ENCODE results near the gene UQCR10.
"Not testable (repeated sequence)": the region's sequence is repeated elsewhere in the genome, so short reads cannot be mapped to it uniquely, and the experiment has no call there.

UQCR10 gene

GRCh38 chr22:29748248-29748893 lies 18.8 kb upstream of the UQCR10 start:
- no peak for DNase-seq
- TF ChIP-seq CTCF (IDR thresholded peaks at IDR 0.05; ENCODE audit: low read depth, low read length): no peak
- H3K36me3 ChIP-seq: 0 out of 2 replicates have a peak, but pooled peaks cover 6% of the 10 kb centered on the region

GRCh38 chr22:29750029-29750428 lies 17.1 kb upstream of the UQCR10 start:
- 0 out of 2 replicates have a peak, but pooled peaks cover 6% of the 10 kb centered on the region for H3K36me3 ChIP-seq
- no peak for TF ChIP-seq CTCF (IDR thresholded peaks at IDR 0.05; ENCODE audit: low read depth, low read length)

More at GRCh38 chr22:29748248-29748893, 18.8 kb upstream of the UQCR10 start:
- Histone ChIP-seq H3K4me3 (ENCODE audit: low read depth, low read length) (no peak overlapping the region), H3K27ac (peak overlapping the region; percentile 44), H3K27me3 (ENCODE audit: insufficient read depth, low read depth, severe bottlenecking) (no peaks in the 10 kb centered on the region), H3K9me3 (ENCODE audit: severe bottlenecking) (no peaks in the 10 kb centered on the region)

GRCh38 chr22:29750559-29751538 lies 16.3 kb upstream of the UQCR10 start:
- DNase-seq: no peak
- H3K36me3 ChIP-seq: 0 out of 2 replicates have a peak, but pooled peaks cover 4% of the 10 kb centered on the region
- no peaks in the 10 kb centered on the region for H3K9me3 ChIP-seq (ENCODE audit: severe bottlenecking)
- no peak for TF ChIP-seq CTCF (IDR thresholded peaks at IDR 0.05; ENCODE audit: low read depth, low read length)
- no peak overlapping the region for H3K4me3 ChIP-seq (ENCODE audit: low read depth, low read length)
- H3K27me3 ChIP-seq (ENCODE audit: insufficient read depth, low read depth, severe bottlenecking): no peaks in the 10 kb centered on the region
- H3K27ac ChIP-seq: no peak overlapping the region; the same call in 1 of the 2 replicates

More at GRCh38 chr22:29750029-29750428, 17.1 kb upstream of the UQCR10 start:
- no peak for DNase-seq
- H3K4me3 ChIP-seq (ENCODE audit: low read depth, low read length): no peak overlapping the region
- H3K27me3 ChIP-seq (ENCODE audit: insufficient read depth, low read depth, severe bottlenecking): no peaks in the 10 kb centered on the region
- H3K27ac ChIP-seq: peak overlapping the region; percentile 43
- no peaks in the 10 kb centered on the region for H3K9me3 ChIP-seq (ENCODE audit: severe bottlenecking)

GRCh38 chr22:29751669-29752068 lies 15.5 kb upstream of the UQCR10 start:
- H3K9me3 ChIP-seq (ENCODE audit: severe bottlenecking): no peaks in the 10 kb centered on the region
- TF ChIP-seq CTCF (IDR thresholded peaks at IDR 0.05; ENCODE audit: low read depth, low read length): no peak
- no peak overlapping the region for H3K27ac ChIP-seq
- H3K36me3 ChIP-seq: 0 out of 2 replicates have a peak, but pooled peaks cover 4% of the 10 kb centered on the region
- no peaks in the 10 kb centered on the region for H3K27me3 ChIP-seq (ENCODE audit: insufficient read depth, low read depth, severe bottlenecking)
- DNase-seq: no peak
- H3K4me3 ChIP-seq (ENCODE audit: low read depth, low read length): no peak overlapping the region

GRCh38 chr22:29753808-29754657 lies 13.1 kb upstream of the UQCR10 start:
- no peak overlapping the region for H3K4me3 ChIP-seq (ENCODE audit: low read depth, low read length)
- no peak overlapping the region for H3K27ac ChIP-seq
- H3K9me3 ChIP-seq (ENCODE audit: severe bottlenecking): no peaks in the 10 kb centered on the region
- TF ChIP-seq CTCF (IDR thresholded peaks at IDR 0.05; ENCODE audit: low read depth, low read length): no peak
- no peak for DNase-seq
- no peaks in the 10 kb centered on the region for H3K27me3 ChIP-seq (ENCODE audit: insufficient read depth, low read depth, severe bottlenecking)
- no peaks in the 10 kb centered on the region for H3K36me3 ChIP-seq

GRCh38 chr22:29754658-29755395 lies 12.3 kb upstream of the UQCR10 start:
- H3K4me3 ChIP-seq (ENCODE audit: low read depth, low read length); H3K27me3 ChIP-seq (ENCODE audit: insufficient read depth, low read depth, severe bottlenecking); DNase-seq; H3K36me3 ChIP-seq; H3K9me3 ChIP-seq (ENCODE audit: severe bottlenecking); H3K27ac ChIP-seq: not testable (repeated sequence)
